Omental fat pad (tissue), 4 donors: ENCODE data around the gene PHACTR3. TPM values are rescaled to one million over a fixed set of nuclear protein-coding genes. Genes with fewer than 3 reads are reported as not detected.

Experiments
- ATAC-seq: fragments of 150-250 bp; one replicate; pipeline ENCODE4 v1.9.1; 2016; ENCODE audit warnings: mild to moderate bottlenecking, moderate library complexity; ENCODE audit not compliant: low FRiP score
- DNase-seq: peaks from one replicate; pipeline ENCODE4 v3.0.0-alpha.2; 2019; ENCODE audit warnings: low spot score
- total RNA-seq, 4 donors: library from RNA; depleted of rRNA; stranded (reverse); fragments of >200 nt; gene quantifications; one replicate each; pipeline ENCODE4 v1.1.0, GENCODE V29; 2016
- TF ChIP-seq, protein P1 (sequence below), 3 donors: fragments of 450-650 bp; IDR thresholded peaks; one replicate each; pipeline ENCODE4 v1.5.1; 2016 to 2017; ENCODE audit warnings: antibody characterized with exemption in 3 of 3, mild to moderate bottlenecking in 3 of 3, moderate library complexity in 2 of 3

PHACTR3 gene
- total RNA-seq, 4 donors from 2014 or later, result 0.19 to 10.6 (median 1.4) TPM; not detected in 1

DNA sequence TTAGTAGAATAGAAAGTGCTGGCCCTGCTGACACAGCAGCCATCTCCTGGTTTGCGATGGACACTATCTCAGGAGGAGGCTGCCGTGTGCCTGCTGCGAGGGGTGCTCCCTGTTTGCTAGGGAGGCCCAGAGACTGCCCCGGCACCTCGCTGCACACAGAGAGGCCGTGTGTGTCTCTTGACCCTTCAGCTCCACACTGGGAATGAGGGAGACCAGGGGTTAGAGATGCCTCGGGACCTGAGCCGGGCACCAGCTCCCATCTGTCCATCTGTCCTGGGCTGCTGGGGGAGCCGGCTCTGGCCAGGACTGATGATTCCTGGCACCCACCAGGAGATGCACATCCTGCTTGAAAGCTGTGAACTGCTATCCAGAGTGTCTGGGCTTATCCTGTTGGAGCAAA, 18.2 kb downstream of the PHACTR3 start:
- no peak for ATAC-seq
- TF ChIP-seq, protein P1, sequence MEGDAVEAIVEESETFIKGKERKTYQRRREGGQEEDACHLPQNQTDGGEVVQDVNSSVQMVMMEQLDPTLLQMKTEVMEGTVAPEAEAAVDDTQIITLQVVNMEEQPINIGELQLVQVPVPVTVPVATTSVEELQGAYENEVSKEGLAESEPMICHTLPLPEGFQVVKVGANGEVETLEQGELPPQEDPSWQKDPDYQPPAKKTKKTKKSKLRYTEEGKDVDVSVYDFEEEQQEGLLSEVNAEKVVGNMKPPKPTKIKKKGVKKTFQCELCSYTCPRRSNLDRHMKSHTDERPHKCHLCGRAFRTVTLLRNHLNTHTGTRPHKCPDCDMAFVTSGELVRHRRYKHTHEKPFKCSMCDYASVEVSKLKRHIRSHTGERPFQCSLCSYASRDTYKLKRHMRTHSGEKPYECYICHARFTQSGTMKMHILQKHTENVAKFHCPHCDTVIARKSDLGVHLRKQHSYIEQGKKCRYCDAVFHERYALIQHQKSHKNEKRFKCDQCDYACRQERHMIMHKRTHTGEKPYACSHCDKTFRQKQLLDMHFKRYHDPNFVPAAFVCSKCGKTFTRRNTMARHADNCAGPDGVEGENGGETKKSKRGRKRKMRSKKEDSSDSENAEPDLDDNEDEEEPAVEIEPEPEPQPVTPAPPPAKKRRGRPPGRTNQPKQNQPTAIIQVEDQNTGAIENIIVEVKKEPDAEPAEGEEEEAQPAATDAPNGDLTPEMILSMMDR (IDR thresholded peaks at IDR 0.05), result no peak
- no peak for DNase-seq

GRCh38 chr20:59623133-59623532, 18.8 kb downstream of the PHACTR3 start:
- TF ChIP-seq, protein P1 (IDR thresholded peaks at IDR 0.05), result no peak
- ATAC-seq, result no peak
- DNase-seq, result no peak

- DNase-seq, result no peak
- TF ChIP-seq, protein P1 (IDR thresholded peaks at IDR 0.05), result no peak
- ATAC-seq, result no peak
Observed at GRCh38 chr20:59623583-59623982, 19.2 kb downstream of the PHACTR3 start.

- TF ChIP-seq, protein P1 (IDR thresholded peaks at IDR 0.05), result no peak
- ATAC-seq (no peak), DNase-seq (no peak)
Observed at GRCh38 chr20:59624401-59624800, 20.1 kb downstream of the PHACTR3 start.

DNA sequence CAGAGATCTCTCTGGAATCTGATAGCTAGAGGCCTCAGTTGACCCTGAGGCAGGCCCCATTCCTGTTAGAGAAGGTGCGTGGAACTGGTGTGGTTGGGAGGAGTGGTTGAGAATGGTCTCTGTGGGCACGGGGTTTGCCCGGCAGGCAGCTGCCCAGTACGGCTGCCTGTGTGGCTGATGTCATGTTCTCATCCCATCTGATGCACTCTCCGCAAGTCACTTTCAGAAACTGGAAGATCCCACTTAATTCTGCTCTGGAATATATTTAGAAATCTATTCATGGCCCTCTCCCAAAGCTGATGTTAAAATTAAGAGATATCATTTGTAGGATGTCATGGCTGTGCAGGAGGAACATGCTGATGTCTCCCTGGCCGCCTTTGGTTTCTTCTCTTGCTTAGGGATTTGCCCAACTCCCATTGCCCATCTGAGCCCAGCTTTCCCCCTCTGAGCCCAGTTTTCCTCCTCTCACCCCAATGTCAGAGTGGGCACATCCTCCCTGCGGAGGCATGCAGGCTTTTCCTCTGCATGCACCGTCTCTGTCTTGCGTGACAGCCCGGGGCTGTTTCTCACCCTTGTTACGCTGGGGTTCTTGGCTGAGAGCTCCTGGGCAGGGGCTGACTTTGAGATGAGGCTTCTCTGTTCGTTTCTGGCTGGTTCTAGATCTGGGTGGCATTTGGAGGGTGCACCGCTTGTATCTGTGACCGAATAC, 21.0 kb downstream of the PHACTR3 start:
- no peak for ATAC-seq
- TF ChIP-seq, protein P1 (IDR thresholded peaks at IDR 0.05), result no peak
- no peak for DNase-seq

- no peak for ATAC-seq
- DNase-seq, result no peak
- TF ChIP-seq, protein P1 (IDR thresholded peaks at IDR 0.05), result no peak
Observed at GRCh38 chr20:59627298-59627697, 23.0 kb downstream of the PHACTR3 start.

GRCh38 chr20:59628171-59628570, 23.8 kb downstream of the PHACTR3 start:
- no peak for DNase-seq
- ATAC-seq, result no peak
- TF ChIP-seq, protein P1 (IDR thresholded peaks at IDR 0.05), result no peak
